Activated CD4-positive, alpha-beta memory T cell treated with anti-CD3 and anti-CD28 coated beads for 36 hours (primary cell): ENCODE results near the gene IL6R. TPM values are rescaled to one million over a fixed set of nuclear protein-coding genes. Genes with fewer than 3 reads are reported as not detected.
A peak's percentile ranks its signal among the peaks of the same experiment; 100 is the strongest.

ENCODE experiments used
- CTCF ChIA-PET: fragments of 350-600 bp; sonication (Branson Sonifier 250); formaldehyde crosslinking; loops from one replicate; lab custom pipeline; 2021; ENCODE audit warnings: antibody characterized with exemption, inconsistent platforms; lab: Charles Lee
- POLR2A ChIA-PET: fragments of 350-600 bp; sonication (Branson Sonifier 250); formaldehyde crosslinking; loops from one replicate; lab custom pipeline; 2021; ENCODE audit warnings: antibody characterized with exemption; lab: Charles Lee
- DNase-seq: peaks from one replicate; pipeline ENCODE4 v3.0.0-alpha.2; 2020
- H3K27ac Mint-ChIP-seq: one replicate; pipeline ENCODE4 v1.8.0; 2021; ENCODE audit warnings: mixed read lengths
- H3K27me3 Mint-ChIP-seq: one replicate; pipeline ENCODE4 v1.8.0; 2021; ENCODE audit warnings: mixed read lengths
- H3K36me3 Mint-ChIP-seq: one replicate; pipeline ENCODE4 v1.8.0; 2021; ENCODE audit warnings: mixed read lengths
- H3K4me1 Mint-ChIP-seq: one replicate; pipeline ENCODE4 v1.8.0; 2021; ENCODE audit warnings: low read depth, mixed read lengths
- H3K4me3 Mint-ChIP-seq: one replicate; pipeline ENCODE4 v1.8.0; 2021; ENCODE audit warnings: mild to moderate bottlenecking, mixed read lengths
- H3K9me3 Mint-ChIP-seq: one replicate; pipeline ENCODE4 v1.8.0; 2021; ENCODE audit warnings: mixed read lengths
- intact Hi-C: fragments of 100-400 bp; cut with micrococcal nuclease; formaldehyde crosslinking; loops from one replicate; pipeline ENCODE4 v1.15.1; 2023
- total RNA-seq, 2 experiments: library from RNA; stranded (reverse); gene quantifications; one replicate each; pipeline ENCODE4 v1.2.3, GENCODE V29; 2021

Gene IL6R
- total RNA-seq, 2 experiments from 2014 or later, result 30.2 to 30.5 TPM

DNA sequence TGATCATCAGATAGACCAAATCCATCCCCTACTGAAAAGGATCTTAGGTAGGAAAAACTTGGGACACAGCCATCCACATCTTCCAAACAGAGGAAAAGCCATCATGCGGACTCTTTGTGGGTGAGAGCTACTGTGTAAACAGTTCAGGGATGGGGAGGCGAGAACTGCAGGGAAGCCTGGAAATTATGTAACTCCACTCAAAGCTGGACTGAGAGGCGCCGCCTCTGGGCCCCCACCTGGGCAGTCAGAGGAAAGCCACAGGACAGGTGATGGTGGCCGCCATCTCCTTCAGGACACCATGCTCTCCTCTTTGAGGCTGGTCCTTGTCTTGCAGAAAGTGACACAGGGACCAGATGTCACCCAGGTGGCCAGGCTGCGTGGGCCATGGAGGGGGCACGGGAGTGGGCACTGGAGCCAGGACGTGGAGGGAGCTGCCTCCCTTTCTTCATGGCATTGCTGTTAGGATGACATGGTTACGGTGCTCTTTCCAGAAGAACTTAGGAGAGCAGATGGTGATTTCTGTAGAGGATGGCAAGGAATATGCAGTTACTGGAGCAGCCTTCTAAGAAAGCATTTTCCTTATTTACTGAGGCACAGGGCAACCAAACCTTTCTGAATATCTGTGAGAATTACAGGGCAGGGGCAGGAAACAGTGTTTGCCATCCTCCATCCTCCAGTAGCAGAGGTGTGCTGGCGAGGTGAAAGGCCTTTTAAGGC is 64.9 kb downstream of the IL6R start:
- intact Hi-C loops, result loop anchor here (10.0 kb wide), 1 partner anchor 385 kb away; no protein-coding TSS in a partner anchor
- POLR2A ChIA-PET, result no interaction called here
- peaks cover 3% of the 10 kb centered on the region for H3K36me3 Mint-ChIP-seq

DNA sequence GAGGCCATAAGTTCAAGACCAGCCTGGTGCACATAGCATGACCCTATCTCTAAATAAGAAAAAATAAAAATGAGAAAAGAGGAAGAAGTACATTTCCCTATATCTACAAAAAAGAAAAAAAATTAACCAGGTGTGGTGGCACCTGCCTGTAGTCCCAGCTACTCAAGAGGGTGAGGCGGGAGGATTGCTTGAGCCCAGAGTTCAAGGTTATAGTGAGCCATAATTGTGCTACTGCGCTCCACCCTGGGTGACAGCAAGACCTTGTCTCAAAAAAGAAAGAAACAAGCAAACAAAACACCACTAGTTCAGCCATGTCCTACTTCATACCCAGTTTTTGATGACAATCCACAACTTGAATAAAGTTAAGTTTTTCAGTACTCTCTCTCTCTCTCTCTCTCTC is 66.2 kb downstream of the IL6R start:
- Mint-ChIP-seq H3K4me1 (peaks cover 30% of the 10 kb centered on the region), H3K4me3 (no peak overlapping the region), H3K9me3 (no peaks in the 10 kb centered on the region), H3K36me3 (no peaks in the 10 kb centered on the region), H3K27ac (no peak overlapping the region), H3K27me3 (no peaks in the 10 kb centered on the region)
- ChIA-PET POLR2A (interaction anchor here (1.1 kb wide), 1 partner anchor 18 kb away, joined by 3 read pairs; no protein-coding TSS in a partner anchor), CTCF (interaction anchor here (1.0 to 1.7 kb wide), 2 partner anchors 8 to 76 kb away, joined by 3 to 5 read pairs; no protein-coding TSS in a partner anchor)
- no peak for DNase-seq
- intact Hi-C loops, result loop anchor here (10.0 kb wide), 1 partner anchor 383 kb away; no protein-coding TSS in a partner anchor

More for the DNA sequence above, 64.9 kb downstream of the IL6R start:
- H3K27me3 Mint-ChIP-seq, result no peaks in the 10 kb centered on the region
- no peak for DNase-seq
- H3K4me1 Mint-ChIP-seq, result peaks cover 43% of the 10 kb centered on the region
- no peak overlapping the region for H3K27ac Mint-ChIP-seq
- no peaks in the 10 kb centered on the region for H3K9me3 Mint-ChIP-seq
- H3K4me3 Mint-ChIP-seq, result no peak overlapping the region
- CTCF ChIA-PET, result no interaction called here

DNA sequence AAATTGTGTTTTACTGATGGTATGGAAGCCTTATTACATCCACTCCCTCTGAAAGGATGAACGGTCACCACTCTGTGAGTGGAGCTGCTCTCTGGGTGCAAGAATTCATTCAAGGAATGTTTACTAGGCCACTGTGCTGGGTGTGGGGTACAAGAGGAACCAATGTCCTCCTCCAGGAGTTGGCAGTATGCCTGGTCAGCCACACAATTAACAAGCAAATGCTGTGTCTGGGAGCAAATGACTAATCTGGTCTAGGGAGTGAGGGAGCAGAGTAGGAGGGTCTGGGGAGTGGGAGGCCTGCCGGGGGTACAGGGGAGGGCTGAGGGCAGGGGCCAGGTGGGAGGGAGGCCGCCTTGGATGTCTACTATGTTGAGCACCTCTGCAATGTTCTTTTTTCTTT is 69.7 kb downstream of the IL6R start:
- Mint-ChIP-seq H3K36me3 (no peaks in the 10 kb centered on the region), H3K9me3 (no peaks in the 10 kb centered on the region), H3K4me3 (no peak overlapping the region), H3K27me3 (no peaks in the 10 kb centered on the region), H3K27ac (no peak overlapping the region), H3K4me1 (peaks cover 25% of the 10 kb centered on the region)
- POLR2A ChIA-PET, result no interaction called here
- DNase-seq, result no peak
- intact Hi-C loops, result loop anchor here (5.0 to 10.0 kb wide), 2 partner anchors 148 to 380 kb away; partner anchors contain the start of gene ATP8B2
- CTCF ChIA-PET, result interaction anchor here (1.0 kb wide), 1 partner anchor 198 kb away, joined by 3 read pairs; no protein-coding TSS in a partner anchor

DNA sequence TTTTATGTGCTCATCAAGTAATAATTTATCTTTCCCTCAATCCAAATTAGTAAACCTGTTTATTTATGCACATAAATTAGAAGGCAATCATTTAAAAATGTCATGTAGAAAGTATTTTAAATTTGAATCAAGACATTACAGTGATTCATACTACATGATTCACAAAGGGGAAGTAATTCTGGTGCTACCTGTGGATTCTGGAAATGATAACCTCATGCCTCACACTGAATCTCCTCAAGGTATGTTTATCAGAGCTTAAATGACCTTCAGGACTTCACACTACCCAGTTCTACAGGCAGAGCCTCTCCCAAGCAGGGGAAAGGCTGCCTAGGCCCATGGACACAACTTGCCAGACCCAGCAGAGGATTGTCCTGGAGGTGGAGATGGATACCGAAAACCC is 71.6 kb downstream of the IL6R start:
- Mint-ChIP-seq H3K36me3 (no peaks in the 10 kb centered on the region), H3K4me1 (peaks cover 27% of the 10 kb centered on the region), H3K4me3 (no peak overlapping the region), H3K9me3 (no peaks in the 10 kb centered on the region), H3K27me3 (no peaks in the 10 kb centered on the region), H3K27ac (no peak overlapping the region)
- no peak for DNase-seq
- ChIA-PET CTCF (interaction anchor here (0.7 to 2.1 kb wide), 4 partner anchors 11 to 483 kb away, joined by 3 to 8 read pairs (median 6); no protein-coding TSS in a partner anchor), POLR2A (interaction anchor here (1.0 kb wide), 1 partner anchor 10 kb away, joined by 4 read pairs; no protein-coding TSS in a partner anchor)
- intact Hi-C loops, result loop anchor here (5.0 to 10.0 kb wide), 2 partner anchors 149 to 378 kb away; partner anchors contain the start of gene ATP8B2

DNA sequence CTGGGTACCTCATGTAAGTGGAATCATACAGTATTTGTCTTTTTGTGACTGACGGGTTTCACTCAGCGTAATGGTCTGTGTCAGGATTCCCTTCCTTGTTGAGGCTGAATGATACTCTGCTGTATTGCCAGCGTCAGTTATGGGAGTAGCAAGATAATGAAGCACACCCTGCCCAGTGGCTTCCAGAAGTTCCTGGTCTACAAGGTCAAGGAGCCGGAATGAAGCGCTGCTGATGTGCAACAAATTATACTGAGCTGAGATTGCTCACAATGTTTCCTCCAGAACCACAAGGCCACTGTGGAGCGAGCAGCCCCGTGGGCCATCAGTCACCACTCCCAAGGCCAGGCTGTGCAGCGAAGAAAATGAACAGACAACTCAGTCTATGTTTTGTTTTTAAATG is 72.9 kb downstream of the IL6R start:
- no peak for DNase-seq
- ChIA-PET POLR2A (no interaction called here), CTCF (interaction anchor here (0.7 to 6.2 kb wide), 4 partner anchors 70 to 145 kb away, joined by 3 to 201 read pairs (median 8); no protein-coding TSS in a partner anchor)
- H3K9me3 Mint-ChIP-seq, result no peaks in the 10 kb centered on the region
- no peaks in the 10 kb centered on the region for H3K36me3 Mint-ChIP-seq
- no peak overlapping the region for H3K4me3 Mint-ChIP-seq
- intact Hi-C loops, result loop anchor here (1.0 to 10.0 kb wide), 3 partner anchors 125 to 377 kb away; partner anchors contain the start of gene ATP8B2
- no peaks in the 10 kb centered on the region for H3K27me3 Mint-ChIP-seq
- no peak overlapping the region for H3K27ac Mint-ChIP-seq
- peaks cover 27% of the 10 kb centered on the region for H3K4me1 Mint-ChIP-seq

DNA sequence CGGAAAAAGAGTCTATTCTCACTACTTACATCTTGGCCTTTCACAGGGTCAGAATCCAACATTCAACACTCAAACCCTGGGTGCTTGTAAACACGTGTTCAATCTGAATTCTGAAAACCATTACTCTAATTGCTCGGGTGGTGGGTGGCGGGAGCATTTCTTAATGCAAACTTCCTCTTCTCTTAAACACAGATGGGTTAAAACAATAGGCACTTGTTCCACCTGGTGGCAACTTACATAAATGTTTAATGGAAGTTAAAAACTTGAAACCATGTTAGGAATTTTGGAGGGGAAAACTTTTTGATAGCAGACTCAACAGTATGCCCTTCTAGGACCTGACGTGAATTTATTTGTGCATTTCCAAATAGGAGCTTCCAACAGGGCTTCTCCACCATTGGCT is 73.5 kb downstream of the IL6R start:
- no peaks in the 10 kb centered on the region for H3K27me3 Mint-ChIP-seq
- H3K36me3 Mint-ChIP-seq, result no peaks in the 10 kb centered on the region
- no peaks in the 10 kb centered on the region for H3K9me3 Mint-ChIP-seq
- intact Hi-C loops, result loop anchor here (1.0 to 10.0 kb wide), 4 partner anchors 19 to 376 kb away; partner anchors contain the start of gene ATP8B2
- peak; percentile 36 for DNase-seq
- ChIA-PET POLR2A (no interaction called here), CTCF (interaction anchor here (0.7 to 6.2 kb wide), 32 partner anchors 11 to 694 kb away, joined by 3 to 201 read pairs (median 6); partner anchors contain the start of gene KRTCAP2)
- H3K4me1 Mint-ChIP-seq, result peaks cover 27% of the 10 kb centered on the region
- peak overlapping the region; percentile 20 for H3K27ac Mint-ChIP-seq
- H3K4me3 Mint-ChIP-seq, result no peak overlapping the region

DNA sequence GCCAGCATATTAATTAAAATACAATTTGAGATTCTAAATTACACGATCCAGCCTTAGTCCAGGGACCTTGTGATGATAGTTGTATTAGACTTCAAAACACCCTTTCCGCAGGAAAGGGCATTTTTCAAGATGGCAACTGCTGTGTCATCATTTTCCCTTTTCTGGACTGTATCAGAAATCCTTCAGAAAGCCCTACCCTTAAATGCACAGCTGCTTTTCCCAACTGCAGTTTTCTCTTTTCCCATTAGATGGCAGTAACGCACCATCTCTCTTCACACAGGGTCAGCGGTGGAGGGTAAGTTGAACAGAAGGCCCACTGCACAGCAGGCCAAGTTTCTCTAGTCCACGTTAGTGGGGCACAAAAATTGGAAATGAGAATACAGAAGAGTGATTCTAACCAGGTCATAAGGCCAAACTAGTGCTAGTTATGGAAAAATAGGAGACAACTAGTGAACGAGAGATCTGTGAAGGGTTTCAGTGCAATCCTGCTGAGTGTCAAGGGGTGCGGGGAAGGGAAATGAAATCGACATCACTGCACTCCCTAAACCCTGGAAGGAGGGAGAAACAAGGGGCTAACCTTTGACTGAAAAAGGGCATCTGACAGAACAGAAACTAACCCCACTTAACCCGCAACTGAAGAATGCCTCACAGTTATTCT is 74.8 kb downstream of the IL6R start:
- Mint-ChIP-seq H3K27me3 (no peaks in the 10 kb centered on the region), H3K4me1 (peaks cover 27% of the 10 kb centered on the region), H3K27ac (peak overlapping the region; percentile 11), H3K4me3 (no peak overlapping the region), H3K9me3 (no peaks in the 10 kb centered on the region), H3K36me3 (no peaks in the 10 kb centered on the region)
- CTCF ChIA-PET, result interaction anchor here (0.6 to 6.2 kb wide), 73 partner anchors 9 to 697 kb away, joined by 3 to 201 read pairs (median 4); partner anchors contain the start of genes ADAM15, CHRNB2, KRTCAP2 and PBXIP1
- peak; percentile 71 for DNase-seq
- POLR2A ChIA-PET, result no interaction called here
- intact Hi-C loops, result loop anchor here (1.0 to 10.0 kb wide), 4 partner anchors 17 to 375 kb away; partner anchors contain the start of gene ATP8B2

DNA sequence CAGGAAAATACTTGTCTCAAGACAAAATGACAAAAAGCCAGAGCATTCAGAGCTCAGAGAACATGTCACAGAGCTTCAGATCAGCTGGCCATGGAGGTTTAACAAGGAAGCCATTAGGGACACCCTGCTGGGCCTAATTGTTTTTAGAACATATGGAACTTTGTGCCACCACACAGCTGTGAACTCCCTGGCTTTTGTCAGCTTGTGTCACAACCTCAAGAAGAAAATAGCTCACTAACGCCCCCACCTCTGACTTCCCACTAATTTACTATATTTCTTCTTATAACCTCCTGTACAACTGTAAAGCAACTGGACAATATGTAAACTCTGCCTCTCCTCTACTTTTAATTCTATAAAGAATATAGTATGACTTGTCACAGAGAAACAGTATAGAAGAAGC is 75.9 kb downstream of the IL6R start:
- no peaks in the 10 kb centered on the region for H3K36me3 Mint-ChIP-seq
- ChIA-PET CTCF (interaction anchor here (0.6 to 6.2 kb wide), 33 partner anchors 9 to 398 kb away, joined by 3 to 201 read pairs (median 4); no protein-coding TSS in a partner anchor), POLR2A (no interaction called here)
- H3K9me3 Mint-ChIP-seq, result no peaks in the 10 kb centered on the region
- intact Hi-C loops, result no loop called here
- H3K4me1 Mint-ChIP-seq, result peaks cover 27% of the 10 kb centered on the region
- H3K4me3 Mint-ChIP-seq, result no peak overlapping the region
- H3K27me3 Mint-ChIP-seq, result no peaks in the 10 kb centered on the region
- DNase-seq, result no peak
- H3K27ac Mint-ChIP-seq, result no peak overlapping the region

DNA sequence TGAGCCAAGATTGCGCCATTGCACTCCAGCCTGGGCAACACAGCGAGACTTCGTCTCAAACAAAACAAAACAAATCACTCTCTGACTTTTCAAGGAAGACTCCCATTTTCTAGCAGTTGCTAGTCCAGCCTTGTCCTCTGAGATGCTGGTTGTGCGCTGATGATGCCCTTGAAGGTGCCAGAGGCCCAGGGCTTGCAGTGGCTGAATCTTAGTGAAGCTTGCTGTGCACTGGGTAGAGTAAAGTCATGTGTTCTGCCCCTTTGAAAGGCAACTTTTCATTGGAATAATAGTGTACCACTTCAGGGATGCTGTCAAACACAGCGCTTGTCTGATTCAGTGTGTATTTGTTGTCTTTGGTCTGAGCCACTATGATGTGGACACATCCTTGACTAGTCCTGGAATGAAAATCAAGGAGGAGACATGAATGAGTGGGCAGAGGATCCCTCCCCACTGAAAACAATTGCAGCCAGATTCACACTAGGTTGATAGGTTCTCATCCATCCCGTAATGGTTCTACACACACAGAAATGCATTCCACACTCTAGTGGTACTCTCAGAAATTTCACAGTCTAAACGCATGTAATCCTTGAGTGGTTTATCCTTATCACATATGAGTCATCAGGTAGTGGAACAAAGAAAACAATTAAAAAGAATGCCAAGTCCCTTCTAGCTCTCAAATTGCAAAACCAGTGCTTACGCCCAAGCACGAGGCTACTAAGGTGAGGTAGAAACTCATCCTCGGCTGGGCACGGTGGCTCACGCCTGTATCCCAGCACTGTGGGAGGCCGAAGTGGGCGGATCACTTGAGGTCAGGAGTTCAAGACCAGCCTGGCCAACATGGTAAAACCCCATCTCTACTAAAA is 79.0 kb downstream of the IL6R start:
- H3K27ac Mint-ChIP-seq, result no peak overlapping the region
- peaks cover 6% of the 10 kb centered on the region for H3K4me1 Mint-ChIP-seq
- ChIA-PET CTCF (interaction anchor here (0.9 to 1.1 kb wide), 2 partner anchors 13 to 62 kb away, joined by 3 to 4 read pairs; no protein-coding TSS in a partner anchor), POLR2A (no interaction called here)
- no peaks in the 10 kb centered on the region for H3K27me3 Mint-ChIP-seq
- no peaks in the 10 kb centered on the region for H3K36me3 Mint-ChIP-seq
- no peak overlapping the region for H3K4me3 Mint-ChIP-seq
- intact Hi-C loops, result no loop called here
- no peaks in the 10 kb centered on the region for H3K9me3 Mint-ChIP-seq
- DNase-seq, result no peak

DNA sequence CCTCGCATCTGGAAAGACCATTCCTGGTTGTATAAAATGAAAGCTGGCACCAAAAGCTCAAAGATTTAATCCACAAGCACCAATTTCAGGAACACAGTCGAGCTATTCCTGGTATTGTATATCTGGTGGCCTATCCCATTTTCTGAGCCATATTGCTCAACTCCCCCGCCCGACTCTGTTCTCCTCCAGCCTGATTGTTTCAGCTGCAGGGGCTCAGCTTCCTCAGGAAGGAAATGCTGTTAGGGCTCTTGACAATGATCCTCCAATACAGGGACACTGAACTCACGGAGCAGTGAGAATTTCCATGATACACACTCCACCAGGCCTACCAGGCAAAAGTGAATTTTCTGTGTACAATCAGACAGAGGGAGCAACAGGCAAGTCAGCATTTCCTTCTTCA is 80.0 kb downstream of the IL6R start:
- Mint-ChIP-seq H3K4me3 (no peak overlapping the region), H3K9me3 (no peaks in the 10 kb centered on the region), H3K27me3 (no peaks in the 10 kb centered on the region), H3K27ac (no peak overlapping the region), H3K4me1 (peaks cover 4% of the 10 kb centered on the region), H3K36me3 (no peaks in the 10 kb centered on the region)
- no peak for DNase-seq
- intact Hi-C loops, result no loop called here
- ChIA-PET CTCF (interaction anchor here (0.6 to 1.4 kb wide), 3 partner anchors 12 to 161 kb away, joined by 3 to 4 read pairs (median 3); no protein-coding TSS in a partner anchor), POLR2A (no interaction called here)
